ENCODE measurements around the gene NOC2L. TPM values are rescaled to one million over a fixed set of nuclear protein-coding genes. Genes with fewer than 3 reads are reported as not detected.

Gene NOC2L
- total and polyA plus RNA-seq, 9 of the 15 experiments (the other 6 are each of a cell fraction or from before 2014, with no cell fraction given): 4.0 to 410 (median 200) TPM

- TF ChIP-seq ZFP91 (CRISPR knock-in tag; IDR thresholded peaks at IDR 0.05) (no peak), CTBP1 (IDR thresholded peaks at IDR 0.05; ENCODE audit: borderline replicate concordance) (0 out of 2 replicates have a peak, but pooled peaks have one; percentile 48), ELK1 (CRISPR knock-in tag; IDR thresholded peaks at IDR 0.05) (no peak), PHB2 (IDR thresholded peaks at IDR 0.05; ENCODE audit: low read depth) (no peak), YBX1 (IDR thresholded peaks at IDR 0.05) (no peak), ZNF133 (CRISPR knock-in tag; IDR thresholded peaks at IDR 0.05) (no peak), TCF3 (CRISPR knock-in tag; IDR thresholded peaks at IDR 0.05) (no peak), DPF2 (IDR thresholded peaks at IDR 0.05) (0 out of 2 replicates have a peak, but pooled peaks have one; percentile 19), ZBTB2 (IDR thresholded peaks at IDR 0.05) (no peak), SRSF1 (IDR thresholded peaks at IDR 0.05; ENCODE audit: low read depth, low read length) (no peak), ZNF57 (CRISPR knock-in tag; IDR thresholded peaks at IDR 0.05) (no peak), XRCC4 (IDR thresholded peaks at IDR 0.05; ENCODE audit: extremely low read depth, insufficient read depth, insufficient read length) (no peak), BCLAF1 (IDR thresholded peaks at IDR 0.05; ENCODE audit: borderline replicate concordance in 1 of 2, control insufficient read depth in 1 of 2, low read depth in 2 of 2, low read length in 1 of 2) (no peak), CHAMP1 (IDR thresholded peaks at IDR 0.05) (no peak), ZNF253 (CRISPR knock-in tag; conservative IDR thresholded peaks at IDR 0.05) (no peak), ZBTB1 (CRISPR knock-in tag; IDR thresholded peaks at IDR 0.05; ENCODE audit: borderline replicate concordance, low read depth) (peak; percentile 93), NUFIP1 (IDR thresholded peaks at IDR 0.05; ENCODE audit: partially characterized antibody) (no peak), ZNF174 (CRISPR knock-in tag; IDR thresholded peaks at IDR 0.05) (no peak), FOXP1 (CRISPR knock-in tag; IDR thresholded peaks at IDR 0.05) (no peak)
Measured at GRCh38 chr1:978069-978834, 19.2 kb upstream of the NOC2L start (continued).
